MCF 10A (cell line): Measurements from ENCODE around the gene IVD. TPM values are rescaled to one million over a fixed set of nuclear protein-coding genes. Genes with fewer than 3 reads are reported as not detected.

ENCODE experiments used
- BruUV-seq: library from RNA; stranded (reverse); fragments of 400-500 nt; replicated peaks from 2 replicates; lab custom pipeline; 2021; lab: Mats Ljungman, UMichigan
- CTCF ChIA-PET: fragments of 300-600 bp; sonication (Branson Sonifier 250); formaldehyde crosslinking; extraction: SDS; loops from one replicate; lab custom pipeline; 2021; ENCODE audit warnings: antibody characterized with exemption, inconsistent platforms; lab: Yijun Ruan, JAX
- POLR2A ChIA-PET: fragments of 300-600, 350-650 bp; sonication (Branson Sonifier 250); formaldehyde crosslinking; extraction: SDS; loops from one replicate; lab custom pipeline; 2020; ENCODE audit warnings: antibody characterized with exemption, inconsistent platforms; lab: Yijun Ruan, JAX
- DNase-seq: peaks from one replicate; pipeline ENCODE4 v3.0.0-alpha.2; 2018; ENCODE audit not compliant: unreplicated experiment
- H3K27ac Mint-ChIP-seq: one replicate; pipeline ENCODE4 v1.8.0; 2022; ENCODE audit warnings: mild to moderate bottlenecking, low read depth, mixed read lengths; ENCODE audit not compliant: unreplicated experiment
- H3K27me3 Mint-ChIP-seq: one replicate; pipeline ENCODE4 v1.8.0; 2022; ENCODE audit warnings: mixed read lengths; ENCODE audit not compliant: insufficient read depth, unreplicated experiment
- H3K36me3 Mint-ChIP-seq: one replicate; pipeline ENCODE4 v1.8.0; 2022; ENCODE audit warnings: mild to moderate bottlenecking, moderate library complexity, mixed read lengths; ENCODE audit not compliant: insufficient read depth, unreplicated experiment
- H3K4me1 Mint-ChIP-seq: one replicate; pipeline ENCODE4 v1.8.0; 2022; ENCODE audit warnings: mixed read lengths; ENCODE audit not compliant: insufficient read depth, unreplicated experiment
- H3K4me3 Mint-ChIP-seq: one replicate; pipeline ENCODE4 v1.8.0; 2022; ENCODE audit warnings: mild to moderate bottlenecking, moderate library complexity, mixed read lengths; ENCODE audit not compliant: unreplicated experiment
- H3K9me3 Mint-ChIP-seq: one replicate; pipeline ENCODE4 v1.8.0; 2022; ENCODE audit warnings: mixed read lengths; ENCODE audit not compliant: unreplicated experiment
- intact Hi-C: fragments of 100-400 bp; cut with micrococcal nuclease; formaldehyde crosslinking; loops from 2 replicates; pipeline ENCODE4 v1.14.1; 2022
- total RNA-seq: library from RNA; stranded (reverse); gene quantifications from 2 replicates; pipeline ENCODE4 v1.2.3, GENCODE V29; 2022
- TF ChIP-seq, protein P1 (sequence below): fragments of 200-600 bp; IDR thresholded peaks from one replicate; pipeline ENCODE4 v1.8.0; 2022; ENCODE audit warnings: antibody characterized with exemption, mild to moderate bottlenecking; ENCODE audit not compliant: unreplicated experiment

IVD gene
- total RNA-seq, 1 experiment from 2014 or later: 61.6 TPM

DNA sequence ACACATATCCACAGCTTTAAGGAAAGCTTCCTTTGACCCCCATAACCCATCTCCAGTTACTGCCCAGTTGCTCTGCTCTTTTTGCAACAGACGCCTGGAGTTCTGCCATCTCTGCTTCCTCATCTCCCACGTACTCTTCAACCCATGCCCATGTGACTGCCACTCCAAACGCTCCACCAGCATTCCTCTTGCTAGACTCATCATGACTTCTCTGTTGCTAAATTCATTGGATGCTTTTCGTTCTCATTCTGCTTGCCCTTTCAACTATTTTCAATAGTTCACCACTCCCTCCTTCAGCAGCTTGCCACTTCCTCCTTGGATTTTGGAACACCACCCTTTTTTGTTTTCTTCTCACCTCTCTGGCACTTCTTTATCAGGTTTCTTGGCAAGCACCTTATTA, 25.7 kb upstream of the IVD start:
- H3K36me3 Mint-ChIP-seq: peaks cover 6% of the 10 kb centered on the region
- DNase-seq: peak; percentile 98
- no TSS peak for BruUV-seq
- intact Hi-C loops: no loop called here
- H3K4me1 Mint-ChIP-seq: peaks cover 18% of the 10 kb centered on the region
- no peaks in the 10 kb centered on the region for H3K9me3 Mint-ChIP-seq
- H3K27ac Mint-ChIP-seq: peak overlapping the region; percentile 8
- CTCF ChIA-PET: interaction anchor here (0.6 to 3.7 kb wide), 8 partner anchors 12 to 464 kb away, joined by 3 to 22 read pairs (median 4); partner anchors contain the start of gene SPINT1
- POLR2A ChIA-PET: interaction anchor here (0.6 to 1.9 kb wide), 8 partner anchors 11 to 133 kb away, joined by 3 to 13 read pairs (median 4); partner anchors contain the start of genes INAFM2 and IVD
- TF ChIP-seq, protein P1, sequence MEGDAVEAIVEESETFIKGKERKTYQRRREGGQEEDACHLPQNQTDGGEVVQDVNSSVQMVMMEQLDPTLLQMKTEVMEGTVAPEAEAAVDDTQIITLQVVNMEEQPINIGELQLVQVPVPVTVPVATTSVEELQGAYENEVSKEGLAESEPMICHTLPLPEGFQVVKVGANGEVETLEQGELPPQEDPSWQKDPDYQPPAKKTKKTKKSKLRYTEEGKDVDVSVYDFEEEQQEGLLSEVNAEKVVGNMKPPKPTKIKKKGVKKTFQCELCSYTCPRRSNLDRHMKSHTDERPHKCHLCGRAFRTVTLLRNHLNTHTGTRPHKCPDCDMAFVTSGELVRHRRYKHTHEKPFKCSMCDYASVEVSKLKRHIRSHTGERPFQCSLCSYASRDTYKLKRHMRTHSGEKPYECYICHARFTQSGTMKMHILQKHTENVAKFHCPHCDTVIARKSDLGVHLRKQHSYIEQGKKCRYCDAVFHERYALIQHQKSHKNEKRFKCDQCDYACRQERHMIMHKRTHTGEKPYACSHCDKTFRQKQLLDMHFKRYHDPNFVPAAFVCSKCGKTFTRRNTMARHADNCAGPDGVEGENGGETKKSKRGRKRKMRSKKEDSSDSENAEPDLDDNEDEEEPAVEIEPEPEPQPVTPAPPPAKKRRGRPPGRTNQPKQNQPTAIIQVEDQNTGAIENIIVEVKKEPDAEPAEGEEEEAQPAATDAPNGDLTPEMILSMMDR: no peak
- no peak overlapping the region for H3K4me3 Mint-ChIP-seq
- no peaks in the 10 kb centered on the region for H3K27me3 Mint-ChIP-seq

DNA sequence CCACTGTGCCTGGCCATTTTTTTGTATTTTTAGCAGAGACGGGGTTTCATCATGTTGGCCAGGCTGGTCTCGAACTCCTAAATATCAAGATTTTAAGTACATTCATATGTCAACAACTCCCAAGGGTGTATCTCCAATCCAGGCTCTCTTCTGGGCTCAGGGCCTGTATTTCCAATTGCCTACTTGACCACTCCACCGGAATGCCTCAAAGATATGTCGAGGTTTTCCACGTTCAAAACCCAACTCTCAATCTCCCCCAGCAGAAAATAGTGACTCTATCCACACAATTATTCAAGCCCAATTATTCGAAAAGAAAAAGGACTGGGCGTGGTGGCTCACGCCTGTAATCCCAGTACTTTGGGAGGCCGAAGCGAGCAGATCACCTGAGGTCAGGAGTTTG, 25.0 kb upstream of the IVD start:
- intact Hi-C loops: no loop called here
- no peak for DNase-seq
- Mint-ChIP-seq H3K27ac (peak overlapping the region; percentile 8), H3K27me3 (no peaks in the 10 kb centered on the region), H3K36me3 (peaks cover 6% of the 10 kb centered on the region), H3K9me3 (no peaks in the 10 kb centered on the region), H3K4me1 (peaks cover 25% of the 10 kb centered on the region), H3K4me3 (no peak overlapping the region)
- POLR2A ChIA-PET: interaction anchor here (0.6 to 1.9 kb wide), 3 partner anchors 12 to 25 kb away, joined by 4 to 13 read pairs (median 10); partner anchors contain the start of gene IVD
- BruUV-seq: no TSS peak
- CTCF ChIA-PET: interaction anchor here (0.6 to 3.7 kb wide), 6 partner anchors 13 to 463 kb away, joined by 3 to 22 read pairs (median 4); partner anchors contain the start of gene SPINT1
- TF ChIP-seq, protein P1: no peak

DNA sequence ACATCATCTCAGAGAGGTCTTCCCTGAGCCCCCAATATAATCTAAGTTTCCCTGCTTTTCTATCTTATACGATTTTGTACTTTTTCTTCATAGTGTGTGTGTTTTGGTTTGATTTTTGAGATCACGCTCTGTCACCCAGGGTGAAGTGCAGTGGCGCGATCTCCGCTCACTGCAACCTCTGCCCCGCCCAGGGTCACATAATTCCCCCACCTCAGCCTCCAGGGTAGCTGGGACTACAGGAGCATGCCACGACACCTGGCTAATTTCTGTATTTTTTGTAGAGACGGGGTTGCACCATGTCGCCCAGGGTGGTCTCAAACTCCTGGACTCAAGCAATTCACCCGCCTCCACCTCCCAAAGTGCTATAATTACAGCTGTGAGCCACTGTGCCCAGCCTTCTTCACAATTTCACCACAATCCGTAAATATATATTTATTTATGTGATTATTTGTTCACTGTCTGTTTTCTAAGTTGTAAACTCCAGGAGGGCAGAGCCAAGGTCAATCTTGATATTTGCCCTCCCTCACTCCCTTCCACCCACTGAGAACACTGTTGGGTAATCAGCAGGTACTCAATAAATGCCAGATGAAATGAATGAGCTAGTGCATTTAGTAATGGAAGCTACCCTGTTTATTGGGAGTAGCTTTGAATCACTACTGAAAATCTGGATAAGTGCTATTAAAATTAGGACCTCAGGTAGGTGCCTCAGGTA, 23.6 kb upstream of the IVD start:
- peaks cover 6% of the 10 kb centered on the region for H3K36me3 Mint-ChIP-seq
- intact Hi-C loops: no loop called here
- ChIA-PET CTCF (interaction anchor here (0.6 to 3.5 kb wide), 5 partner anchors 13 to 312 kb away, joined by 3 to 25 read pairs (median 4); no protein-coding TSS in a partner anchor), POLR2A (interaction anchor here (0.6 to 3.1 kb wide), 8 partner anchors 14 to 1028 kb away, joined by 3 to 31 read pairs (median 3); partner anchors contain the start of genes CCDC9B and IVD)
- peak overlapping the region; percentile 89 for H3K27ac Mint-ChIP-seq
- H3K4me3 Mint-ChIP-seq: no peak overlapping the region
- peaks cover 25% of the 10 kb centered on the region for H3K4me1 Mint-ChIP-seq
- no TSS peak for BruUV-seq
- no peaks in the 10 kb centered on the region for H3K27me3 Mint-ChIP-seq
- TF ChIP-seq, protein P1: no peak
- DNase-seq: no peak
- no peaks in the 10 kb centered on the region for H3K9me3 Mint-ChIP-seq
